IMR-90 (cell line): ENCODE data around the gene NR5A1. TPM values are rescaled to one million over a fixed set of nuclear protein-coding genes. Genes with fewer than 3 reads are reported as not detected.

ENCODE experiments used
- ATAC-seq: fragments of 200-7000 bp; cut with Tn5 transposase; 2 replicates; pipeline ENCODE4 v1.9.1; 2020; ENCODE audit warnings: low read depth, mild to moderate bottlenecking, moderate library complexity
- BruUV-seq: library from RNA; stranded (reverse); fragments of 400-500 nt; replicated peaks from 2 replicates; lab custom pipeline; 2021; lab: Mats Ljungman, UMichigan
- CTCF ChIA-PET: fragments of 300-600 bp; formaldehyde crosslinking; extraction: SDS; loops from one replicate; lab custom pipeline; 2021; ENCODE audit warnings: antibody characterized with exemption; lab: Yijun Ruan, JAX
- POLR2A ChIA-PET: fragments of 300-600 bp; sonication (Branson Sonifier 250); formaldehyde crosslinking; loops from one replicate; lab custom pipeline; 2022; ENCODE audit warnings: antibody characterized with exemption; ENCODE audit not compliant: unreplicated experiment; lab: Charles Lee
- DNase-seq: peaks from one replicate; pipeline ENCODE4 v3.0.0; 2013
- H2AFZ ChIP-seq: replicated peaks from 2 replicates; pipeline ENCODE3; 2013; ENCODE audit warnings: low read length, mild to moderate bottlenecking; ENCODE audit not compliant: poor library complexity
- H2AK5ac ChIP-seq: 2 replicates; pipeline ENCODE4 v1.6.1; 2013; ENCODE audit warnings: low read depth, low read length, inconsistent platforms
- H2AK9ac ChIP-seq: replicated peaks from 2 replicates; pipeline ENCODE3; 2013; ENCODE audit warnings: mild to moderate bottlenecking, low read depth, low read length, moderate library complexity; ENCODE audit not compliant: poor library complexity
- H2BK120ac ChIP-seq: 2 replicates; pipeline ENCODE4 v1.6.1; 2013; ENCODE audit warnings: low read depth, low read length, inconsistent platforms
- H2BK15ac ChIP-seq: 3 replicates; pipeline ENCODE4 v1.6.1; 2013; ENCODE audit warnings: low read depth, low read length, inconsistent platforms
- H2BK20ac ChIP-seq: 2 replicates; pipeline ENCODE4 v1.6.1; 2013; ENCODE audit warnings: low read depth, mild to moderate bottlenecking, inconsistent platforms, low read length, moderate library complexity
- H2BK5ac ChIP-seq: 2 replicates; pipeline ENCODE4 v1.6.1; 2013; ENCODE audit warnings: mild to moderate bottlenecking, low read depth, low read length, inconsistent platforms; ENCODE audit not compliant: poor library complexity, severe bottlenecking
- H3K14ac ChIP-seq: replicated peaks from 2 replicates; pipeline ENCODE4 v1.6.1; 2013; ENCODE audit warnings: low read depth, low read length, inconsistent platforms
- H3K18ac ChIP-seq: 2 replicates; pipeline ENCODE4 v1.6.1; 2013; ENCODE audit warnings: low read depth, low read length, control low read depth
- H3K23ac ChIP-seq: 2 replicates; pipeline ENCODE4 v1.6.1; 2013; ENCODE audit warnings: low read depth, low read length, inconsistent platforms
- H3K27ac ChIP-seq: 2 replicates; pipeline ENCODE4 v1.5.1; 2013; ENCODE audit warnings: mild to moderate bottlenecking, control low read depth, low read length; ENCODE audit not compliant: insufficient read depth
- H3K27me3 ChIP-seq: 2 replicates; pipeline ENCODE4 v1.6.1; 2013; ENCODE audit warnings: low read length; ENCODE audit not compliant: control insufficient read depth, insufficient read depth
- H3K36me3 ChIP-seq: 2 replicates; pipeline ENCODE4 v1.6.1; 2013; ENCODE audit warnings: low read length, mixed read lengths; ENCODE audit not compliant: control insufficient read depth, insufficient read depth
- H3K4ac ChIP-seq: 2 replicates; pipeline ENCODE4 v1.6.1; 2013; ENCODE audit warnings: low read depth, low read length, inconsistent platforms
- H3K4me1 ChIP-seq: 2 replicates; pipeline ENCODE4 v1.6.1; 2013; ENCODE audit warnings: low read length, mixed read lengths; ENCODE audit not compliant: control insufficient read depth, insufficient read depth
- H3K4me2 ChIP-seq: 2 replicates; pipeline ENCODE4 v1.6.1; 2013; ENCODE audit warnings: low read depth, mild to moderate bottlenecking, control low read depth, low read length, moderate library complexity
- H3K4me3 ChIP-seq: 2 replicates; pipeline ENCODE4 v1.5.1; 2013; ENCODE audit warnings: low read depth, mild to moderate bottlenecking, control low read depth, low read length, moderate library complexity; ENCODE audit not compliant: insufficient read depth
- H3K56ac ChIP-seq: 2 replicates; pipeline ENCODE4 v1.6.1; 2013; ENCODE audit warnings: low read length, inconsistent platforms; ENCODE audit not compliant: insufficient read depth; ENCODE audit errors: extremely low read depth
- H3K79me1 ChIP-seq, 2 experiments: 2 replicates each; pipeline ENCODE4 v1.6.1; 2013; ENCODE audit warnings: low read length in 2 of 2, inconsistent platforms in 1 of 2, low read depth in 1 of 2
- H3K9ac ChIP-seq: 2 replicates; pipeline ENCODE4 v1.6.1; 2013; ENCODE audit warnings: low read depth, low read length, control low read depth
- H3K9me1 ChIP-seq: 2 replicates; pipeline ENCODE4 v1.6.1; 2013; ENCODE audit warnings: low read length, inconsistent platforms; ENCODE audit not compliant: insufficient read depth
- H3K9me3 ChIP-seq: 2 replicates; pipeline ENCODE4 v1.6.1; 2013; ENCODE audit warnings: low read length; ENCODE audit not compliant: control insufficient read depth, insufficient read depth
- H4K20me1 ChIP-seq: 2 replicates; pipeline ENCODE4 v1.6.1; 2013; ENCODE audit warnings: low read length, inconsistent platforms; ENCODE audit not compliant: insufficient read depth
- H4K5ac ChIP-seq: 2 replicates; pipeline ENCODE4 v1.6.1; 2013; ENCODE audit warnings: mild to moderate bottlenecking, low read depth, low read length, control low read depth
- H4K8ac ChIP-seq, 2 experiments: 2 replicates each; pipeline ENCODE4 v1.6.1; 2013; ENCODE audit warnings: low read depth in 2 of 2, low read length in 2 of 2, control low read depth in 1 of 2, inconsistent platforms in 1 of 2
- H4K91ac ChIP-seq: 2 replicates; pipeline ENCODE4 v1.6.1; 2013; ENCODE audit warnings: low read depth, low read length, inconsistent platforms; ENCODE audit not compliant: insufficient read depth
- MAFK ChIP-seq: IDR thresholded peaks from 2 replicates; pipeline ENCODE4 v1.6.1; 2012; ENCODE audit warnings: low read depth, low read length, improper control_type of control experiment
- NFE2L2 ChIP-seq: fragments of 150-350 bp; IDR thresholded peaks from 2 replicates; pipeline ENCODE4 v1.6.1; 2016; ENCODE audit warnings: low read depth, mild to moderate bottlenecking, low read length
- WGBS, 2 experiments: methylation state at CpG; one replicate each; pipeline versions ENCODE4 v1.1.5 to v1.1.7; 2013; ENCODE audit warnings: missing lambda C conversion rate in 2 of 2; ENCODE audit not compliant: insufficient read length in 1 of 2; ENCODE audit errors: extremely low coverage in 2 of 2; 5-methylcytosine and 5-hydroxymethylcytosine counted together
- dilution Hi-C: fragments of 300-500 bp; cut with HindIII; formaldehyde crosslinking; loops from one replicate; pipeline ENCODE4 v1.14.3; 2018; ENCODE audit warnings: low sequenced_read_pairs; ENCODE audit not compliant: unreplicated experiment
- in situ Hi-C: fragments of 300-500 bp; cut with MboI; formaldehyde crosslinking; loops from 3 replicates; pipeline ENCODE4 v1.14.3; 2019; ENCODE audit warnings: low sequenced_read_pairs, inconsistent platforms, mixed read lengths
- intact Hi-C: fragments of 100-400 bp; cut with micrococcal nuclease; formaldehyde crosslinking; loops from 2 replicates; pipeline ENCODE4 v1.10.0; 2022
- polyA plus RNA-seq, 3 experiments: library from polyadenylated mRNA; depleted of rRNA; stranded (reverse); fragments of >200 nt; gene quantifications; 2 replicates each; pipeline ENCODE4 v1.2.3, GENCODE V29; 2012; ENCODE audit warnings: low replicate concordance in 1 of 3
- total RNA-seq: library from RNA; depleted of rRNA; stranded (reverse); fragments of >200 nt; gene quantifications from 2 replicates; pipeline ENCODE4 v1.2.3, GENCODE V29; 2012
- TF ChIP-seq, protein P1 (sequence below): conservative IDR thresholded peaks from 2 replicates; pipeline ENCODE4 v1.5.1; 2012; ENCODE audit warnings: mild to moderate bottlenecking, low read depth, low read length, improper control_type of control experiment

NR5A1 gene
- total and polyA plus RNA-seq, 2 of the 4 experiments (the other 2 are of a cell fraction), result not detected

DNA sequence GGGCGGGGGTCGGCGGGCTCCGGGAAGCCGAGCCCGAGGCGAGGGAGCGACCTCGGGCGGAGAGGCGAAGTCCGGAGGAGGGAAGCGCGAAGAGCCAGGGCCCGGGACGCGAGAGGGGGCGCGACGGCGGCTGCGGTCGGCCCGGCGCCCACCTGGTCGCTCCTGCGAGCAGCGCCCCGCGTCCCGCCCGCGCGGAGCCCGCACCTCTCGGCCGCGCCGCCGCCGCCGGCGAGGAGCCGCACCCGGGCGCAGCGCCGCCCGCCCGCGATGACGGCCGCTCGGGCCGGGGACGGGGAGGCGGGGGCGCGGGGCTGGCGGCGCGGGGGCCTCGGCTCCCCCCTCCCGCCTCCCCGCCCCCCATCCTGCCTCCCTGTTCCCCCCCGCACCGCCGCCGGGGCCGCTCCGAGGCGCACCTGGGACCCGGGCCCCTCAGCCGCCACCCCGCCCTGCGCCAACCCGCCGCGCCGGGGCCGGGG, 2.6 kb downstream of the NR5A1 start:
- Histone ChIP-seq H3K9me3 (peaks cover 6% of the 10 kb centered on the region), H3K27me3 (peaks cover 69% of the 10 kb centered on the region), H2BK15ac (no peak overlapping the region), H3K4me2 (no peak overlapping the region), H3K9me1 (no peaks in the 10 kb centered on the region), H2AFZ (no peak overlapping the region), H3K36me3 (no peaks in the 10 kb centered on the region), H4K5ac (no peak overlapping the region), H4K91ac (no peak overlapping the region), H4K8ac (no peak overlapping the region), H3K23ac (no peak overlapping the region), H2AK5ac (no peak overlapping the region), H3K4me1 (no peaks in the 10 kb centered on the region; the same call in 1 of the 2 replicates), H3K56ac (no peak overlapping the region), H2AK9ac (peak overlapping the region; percentile 9), H3K27ac (no peak overlapping the region), H3K79me1 (no peaks in the 10 kb centered on the region), H3K14ac (no peak overlapping the region), H4K20me1 (peaks cover 3% of the 10 kb centered on the region; the same call in 1 of the 2 replicates), H3K18ac (no peak overlapping the region), H3K9ac (no peak overlapping the region), H3K4me3 (no peak overlapping the region), H3K4ac (no peak overlapping the region), H2BK5ac (no peak overlapping the region), H2BK120ac (no peak overlapping the region), H2BK20ac (no peak overlapping the region)
- WGBS, 2 experiments, result 1% methylated on average over 22 of the region's 81 CpGs; no CpG with 5 or more reads in 1 of the 2 experiments
- dilution Hi-C loops (no loop called here), intact Hi-C loops (no loop called here), in situ Hi-C loops (no loop called here)
- POLR2A ChIA-PET, result no interaction called here
- BruUV-seq, result no TSS peak
- TF ChIP-seq NFE2L2 (no peak), MAFK (no peak)
- TF ChIP-seq, protein P1, sequence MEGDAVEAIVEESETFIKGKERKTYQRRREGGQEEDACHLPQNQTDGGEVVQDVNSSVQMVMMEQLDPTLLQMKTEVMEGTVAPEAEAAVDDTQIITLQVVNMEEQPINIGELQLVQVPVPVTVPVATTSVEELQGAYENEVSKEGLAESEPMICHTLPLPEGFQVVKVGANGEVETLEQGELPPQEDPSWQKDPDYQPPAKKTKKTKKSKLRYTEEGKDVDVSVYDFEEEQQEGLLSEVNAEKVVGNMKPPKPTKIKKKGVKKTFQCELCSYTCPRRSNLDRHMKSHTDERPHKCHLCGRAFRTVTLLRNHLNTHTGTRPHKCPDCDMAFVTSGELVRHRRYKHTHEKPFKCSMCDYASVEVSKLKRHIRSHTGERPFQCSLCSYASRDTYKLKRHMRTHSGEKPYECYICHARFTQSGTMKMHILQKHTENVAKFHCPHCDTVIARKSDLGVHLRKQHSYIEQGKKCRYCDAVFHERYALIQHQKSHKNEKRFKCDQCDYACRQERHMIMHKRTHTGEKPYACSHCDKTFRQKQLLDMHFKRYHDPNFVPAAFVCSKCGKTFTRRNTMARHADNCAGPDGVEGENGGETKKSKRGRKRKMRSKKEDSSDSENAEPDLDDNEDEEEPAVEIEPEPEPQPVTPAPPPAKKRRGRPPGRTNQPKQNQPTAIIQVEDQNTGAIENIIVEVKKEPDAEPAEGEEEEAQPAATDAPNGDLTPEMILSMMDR, result no peak
- ATAC-seq (no peak), DNase-seq (no peak)
- CTCF ChIA-PET, result no interaction called here
